NCI-H1048 (cell line): ENCODE data around the gene EVA1B.

ENCODE experiments used
- DNase-seq: peaks from one replicate; lab custom pipeline; 2025; lab: John Stamatoyannopoulos, UW

The EVA1B gene

DNA sequence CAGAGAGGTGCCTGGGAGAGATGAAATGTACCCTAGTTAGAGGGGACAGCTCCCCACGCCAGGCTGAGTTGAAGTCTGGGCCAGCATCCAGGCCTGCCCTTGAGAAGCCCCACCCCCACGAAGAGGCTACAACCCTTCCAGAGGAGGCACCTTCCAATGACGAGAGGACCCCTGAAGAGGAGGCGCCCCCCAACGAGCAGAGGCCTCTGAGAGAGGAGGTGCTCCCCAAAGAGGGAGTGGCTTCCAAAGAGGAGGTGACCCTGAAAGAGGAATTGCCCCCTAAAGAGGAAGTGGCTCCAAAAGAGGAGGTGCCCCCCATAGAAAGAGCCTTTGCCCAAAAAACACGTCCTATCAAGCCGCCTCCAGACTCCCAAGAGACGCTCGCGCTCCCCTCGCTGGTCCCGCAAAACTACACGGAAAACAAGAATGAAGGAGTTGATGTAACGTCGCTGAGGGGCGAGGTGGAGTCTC, 3.1 kb downstream of the EVA1B start:
- DNase-seq = no peak

- no peak for DNase-seq
Measured at GRCh38 chr1:36309397-36309796, 14.0 kb downstream of the EVA1B start.

DNA sequence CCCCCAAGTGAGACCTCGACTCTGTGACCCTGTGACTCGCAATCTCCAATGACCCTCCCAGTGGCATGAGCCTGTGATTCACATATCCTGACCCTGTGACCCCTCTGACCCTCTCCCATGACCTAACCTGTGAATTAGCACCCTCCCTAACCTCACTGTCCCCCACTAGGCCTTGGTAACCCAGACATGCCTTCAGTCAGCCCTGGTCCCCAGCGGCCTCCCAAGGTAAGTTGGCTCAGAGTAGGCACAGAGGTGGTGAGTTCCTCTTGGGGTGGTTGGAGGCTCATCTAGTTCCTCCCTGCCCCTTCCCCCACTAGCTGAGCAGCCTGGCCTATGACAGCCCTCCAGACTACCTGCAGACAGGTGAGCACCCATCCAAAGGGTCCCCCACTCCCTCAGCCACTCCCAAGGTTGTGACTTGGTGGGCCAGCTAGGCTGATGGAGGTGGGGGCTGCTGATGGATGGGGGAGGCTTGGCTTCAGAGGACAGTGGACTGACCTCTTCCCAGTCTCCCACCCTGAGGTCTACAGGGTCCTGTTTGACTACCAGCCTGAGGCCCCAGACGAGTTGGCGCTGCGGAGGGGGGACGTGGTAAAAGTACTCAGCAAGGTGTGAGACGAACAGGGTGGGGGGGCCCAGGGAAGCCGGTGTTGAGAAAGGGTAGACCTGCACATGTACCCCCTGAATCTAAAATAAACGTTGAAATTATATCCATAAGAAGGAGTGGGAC, 15.7 kb downstream of the EVA1B start:
- no peak for DNase-seq

DNA sequence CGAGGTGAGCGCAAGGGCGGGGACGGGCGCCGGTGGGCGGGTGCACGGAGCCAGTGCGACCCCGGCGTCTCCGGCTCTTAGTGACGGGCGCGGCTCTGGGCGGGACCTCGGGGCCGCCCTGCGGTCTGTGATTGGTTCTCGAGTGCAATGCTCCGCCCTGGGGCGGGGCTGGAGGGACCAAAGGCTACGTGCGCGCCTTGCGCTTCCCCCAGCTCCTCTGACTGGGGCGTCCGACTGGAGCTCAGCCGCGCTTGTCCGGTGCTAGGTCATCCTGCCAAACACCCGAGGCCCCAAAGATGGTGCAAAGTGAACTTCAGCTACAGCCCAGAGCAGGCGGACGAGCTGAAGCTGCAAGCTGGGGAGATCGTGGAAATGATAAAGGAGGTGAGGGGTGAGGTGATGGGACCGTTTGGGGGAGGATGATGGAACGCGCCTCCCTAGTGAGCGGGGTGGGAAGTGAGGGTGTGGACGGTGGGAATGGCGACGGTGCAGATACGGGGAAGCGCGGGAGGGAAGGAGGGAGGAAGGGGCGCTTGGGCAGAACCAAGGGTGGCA, 16.5 kb downstream of the EVA1B start:
- peak; percentile 88 for DNase-seq

DNA sequence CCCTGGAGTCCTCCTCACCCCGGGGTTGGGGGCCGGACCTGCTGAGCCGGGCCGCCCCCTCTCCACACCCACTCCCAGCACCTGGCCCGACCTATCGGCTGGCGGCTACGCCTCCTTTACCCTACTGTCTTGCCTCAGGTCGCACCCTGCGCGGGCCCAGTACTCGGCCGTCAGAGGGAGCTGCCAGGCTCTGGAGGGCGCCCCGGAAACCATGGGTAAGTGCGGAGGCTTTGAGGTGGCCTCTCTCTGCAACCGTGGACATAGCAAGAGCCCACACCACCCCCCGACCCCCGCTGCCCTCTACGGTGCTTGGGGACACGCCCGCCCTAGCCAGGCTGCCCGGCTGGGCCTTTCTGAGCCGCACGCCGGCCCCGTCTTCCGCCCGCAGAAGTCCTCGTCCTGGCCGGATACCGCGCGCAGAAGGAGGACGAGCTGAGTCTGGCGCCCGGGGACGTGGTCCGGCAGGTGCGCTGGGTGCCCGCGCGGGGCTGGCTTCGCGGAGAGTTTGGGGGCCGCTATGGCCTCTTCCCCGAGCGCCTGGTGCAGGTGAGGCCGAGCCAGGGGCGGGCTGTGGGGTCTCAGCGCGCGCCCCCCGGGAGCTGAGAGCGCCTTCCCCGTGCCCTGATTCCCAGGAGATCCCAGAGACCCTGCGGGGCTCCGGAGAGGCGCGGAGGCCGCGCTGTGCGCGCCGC, 17.1 kb downstream of the EVA1B start, which contains the start of gene SH3D21:
Gene SH3D21, plus strand, starts transcription at position 159 of the 692 bp plus-strand sequence. Its CDS starts 53 bp downstream, at position 212.
- DNase-seq = no peak

DNA sequence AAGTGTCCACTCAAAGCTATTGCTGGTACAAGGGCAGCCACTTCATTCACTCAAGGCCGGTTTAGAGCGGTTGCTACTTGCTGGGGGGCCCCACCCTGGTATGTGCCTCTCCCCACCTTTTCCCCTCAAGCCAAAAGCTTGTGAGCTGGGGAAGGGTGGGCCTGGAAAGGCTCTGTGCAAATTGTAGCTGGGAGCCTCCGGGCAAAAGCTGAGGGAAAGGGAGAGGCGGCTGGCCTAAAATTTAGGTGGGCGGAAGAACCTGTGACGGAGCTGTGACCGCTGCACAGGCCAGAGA, 17.6 kb downstream of the EVA1B start:
- no peak for DNase-seq

- no peak for DNase-seq
Measured at GRCh38 chr1:36304970-36305914, 18.2 kb downstream of the EVA1B start.

DNA sequence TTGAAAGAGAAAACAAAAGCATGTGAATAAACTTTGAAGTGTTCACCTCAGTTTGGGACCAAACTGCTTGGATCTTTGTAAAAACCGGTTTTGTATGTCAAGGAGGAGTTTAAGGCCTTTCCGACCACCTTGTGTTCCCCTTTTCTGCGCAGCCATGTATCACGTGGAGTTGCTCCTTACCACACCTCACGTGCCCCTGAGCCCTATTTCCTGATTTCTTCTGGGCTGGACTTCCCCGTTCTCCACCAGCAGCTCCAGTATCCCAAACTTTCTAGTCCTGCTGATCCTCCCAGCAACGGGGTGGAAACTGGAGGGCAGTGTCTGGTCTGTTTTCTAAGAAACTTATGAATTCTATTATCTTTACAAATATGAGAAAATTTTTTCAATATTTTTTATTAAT, 18.9 kb downstream of the EVA1B start:
- DNase-seq = no peak

DNA sequence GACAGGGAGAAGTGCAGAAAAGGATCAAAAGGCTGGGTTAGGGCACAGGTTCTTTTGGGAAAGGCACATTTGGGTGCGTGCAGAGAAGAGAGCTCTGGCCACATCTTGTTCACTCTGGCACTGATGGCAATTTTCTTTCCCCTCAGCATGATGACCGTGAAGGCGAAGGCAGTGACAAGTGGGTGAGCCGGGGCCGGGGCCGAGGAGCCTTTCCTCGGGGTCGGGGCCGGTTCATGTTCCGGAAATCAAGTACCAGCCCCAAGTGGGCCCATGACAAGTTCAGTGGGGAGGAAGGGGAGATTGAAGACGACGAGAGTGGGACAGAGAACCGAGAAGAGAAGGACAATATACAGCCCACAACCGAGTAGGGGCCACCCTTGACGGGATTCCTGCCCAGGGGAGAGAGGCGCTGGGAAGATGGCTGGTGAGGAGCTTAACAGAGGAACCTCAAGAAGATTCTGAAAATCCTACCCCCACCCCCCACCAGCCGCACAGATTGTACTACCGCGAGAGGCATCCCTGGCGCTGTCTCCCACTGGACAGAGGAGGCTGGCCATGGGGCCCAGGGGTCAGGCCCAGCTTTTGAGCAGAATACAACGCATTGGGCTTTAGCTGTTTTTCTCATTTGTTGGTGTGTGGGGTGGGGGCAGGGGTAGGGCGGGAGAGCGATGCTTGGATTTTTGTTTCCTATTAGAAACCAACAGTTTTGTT, 19.6 kb downstream of the EVA1B start:
- DNase-seq = no peak

- no peak for DNase-seq
Measured at GRCh38 chr1:36303244-36303643, 20.2 kb downstream of the EVA1B start.

- DNase-seq = no peak
Measured at GRCh38 chr1:36301220-36301619, 22.2 kb downstream of the EVA1B start.

DNA sequence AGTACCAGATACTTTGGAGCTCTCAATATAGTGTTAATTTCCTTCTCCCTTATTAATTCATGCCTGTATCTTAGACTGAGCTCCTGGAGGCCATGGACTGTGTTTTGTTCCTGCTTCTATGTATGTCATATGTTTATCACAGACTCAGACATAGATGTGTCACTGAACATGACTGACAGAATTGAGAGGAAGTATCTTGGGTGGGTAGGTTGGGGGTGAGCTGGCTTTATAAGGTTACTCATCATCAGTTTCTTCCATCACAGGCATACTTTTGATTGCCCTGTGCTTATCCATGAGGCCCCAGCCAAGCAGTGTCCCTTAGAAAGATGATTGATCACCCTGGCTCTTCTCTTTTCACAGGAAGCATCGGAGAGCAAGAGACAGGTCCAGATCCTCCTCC, 22.9 kb downstream of the EVA1B start:
- no peak for DNase-seq

- no peak for DNase-seq
Measured at GRCh38 chr1:36298640-36299039, 24.8 kb downstream of the EVA1B start.

- DNase-seq = no peak
Measured at GRCh38 chr1:36297062-36297461, 26.4 kb downstream of the EVA1B start.

- DNase-seq = no peak
Measured at GRCh38 chr1:36295390-36295789, 28.1 kb downstream of the EVA1B start.

DNA sequence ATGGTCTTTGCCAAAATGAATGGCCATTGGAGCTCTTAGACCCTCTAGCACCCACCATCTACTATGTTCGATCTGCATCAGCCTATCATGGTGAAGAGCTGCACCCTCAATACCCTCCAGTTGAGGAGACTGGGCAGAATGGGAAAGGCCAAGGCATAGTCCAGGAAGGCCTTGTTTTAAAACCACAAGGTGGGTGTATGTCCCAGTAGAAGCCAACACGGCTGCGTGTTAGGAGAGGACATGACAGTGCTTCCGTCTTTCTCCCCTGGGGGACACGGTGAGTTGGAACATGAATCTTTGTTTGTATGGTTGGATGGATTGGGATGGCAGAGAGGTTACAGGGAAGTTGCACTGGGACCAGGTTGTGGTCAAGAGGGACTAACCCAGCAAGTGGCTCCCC, 35.9 kb downstream of the EVA1B start:
- no peak for DNase-seq

GRCh38 chr1:36286802-36287201, 36.6 kb downstream of the EVA1B start:
- no peak for DNase-seq

GRCh38 chr1:36285443-36286101, 37.9 kb downstream of the EVA1B start:
- peak; percentile 33 for DNase-seq

DNA sequence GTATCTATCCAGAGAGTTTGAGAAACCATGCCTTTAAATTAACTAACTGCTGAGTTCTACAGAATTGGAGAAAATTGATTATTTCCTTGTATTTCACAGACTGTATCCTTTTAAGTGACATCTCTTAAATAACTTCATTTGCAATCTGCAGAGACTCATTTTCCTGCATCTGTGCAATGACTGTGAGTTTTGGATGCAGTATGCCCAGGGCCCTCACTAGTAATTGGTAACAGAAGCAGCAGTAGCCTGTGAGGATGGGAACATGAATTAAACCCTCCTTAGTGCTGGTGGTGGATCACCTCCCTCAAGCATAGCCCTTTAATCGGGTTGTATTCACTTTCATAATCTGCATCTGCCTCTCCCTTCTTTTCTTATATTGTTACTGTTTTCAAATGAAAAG, 38.9 kb downstream of the EVA1B start:
- no peak for DNase-seq

DNA sequence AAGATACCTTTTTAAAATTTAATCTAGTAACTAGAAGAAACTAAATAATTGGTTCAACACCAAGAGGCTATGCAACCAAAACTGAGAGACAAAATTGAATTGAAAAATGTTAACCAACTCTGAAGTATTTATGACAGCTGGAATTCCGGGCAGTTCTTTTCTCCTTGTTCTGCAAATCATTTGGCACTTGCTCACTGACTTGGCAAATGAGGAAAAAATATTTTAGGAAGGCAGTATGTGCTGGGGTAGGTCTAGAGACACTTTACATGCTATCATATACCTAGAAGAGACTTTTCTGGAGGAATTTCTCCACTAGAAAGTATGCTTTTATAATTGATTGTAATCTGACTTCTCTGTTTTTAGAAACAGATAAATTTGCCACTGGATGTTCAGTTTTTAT, 39.4 kb downstream of the EVA1B start:
- DNase-seq = no peak

GRCh38 chr1:36279789-36280296, 43.6 kb downstream of the EVA1B start:
- no peak for DNase-seq
